HEK293 (cell line): ENCODE data around the gene SLC9A5.

ENCODE experiments used
- GLI4 ChIP-seq: fragments of 450-650 bp; formaldehyde crosslinking; IDR thresholded peaks from 2 replicates; pipeline ENCODE4 v1.5.1; 2016; ENCODE audit warnings: missing biosample characterization, missing genetic modification characterization
- RBAK ChIP-seq: fragments of 450-650 bp; formaldehyde crosslinking; IDR thresholded peaks from 2 replicates; pipeline ENCODE4 v1.5.1; 2016; ENCODE audit warnings: missing biosample characterization, missing genetic modification characterization
- SP2 ChIP-seq: fragments of 450-650 bp; formaldehyde crosslinking; IDR thresholded peaks from 2 replicates; pipeline ENCODE4 v1.5.1; 2016; ENCODE audit warnings: missing biosample characterization, missing genetic modification characterization
- ZEB2 ChIP-seq: fragments of 450-650 bp; formaldehyde crosslinking; IDR thresholded peaks from 2 replicates; pipeline ENCODE4 v1.5.1; 2016; ENCODE audit warnings: missing biosample characterization, missing genetic modification characterization
- ZNF157 ChIP-seq: fragments of 450-650 bp; formaldehyde crosslinking; IDR thresholded peaks from 2 replicates; pipeline ENCODE4 v1.5.1; 2016; ENCODE audit warnings: missing biosample characterization, missing genetic modification characterization
- ZNF274 ChIP-seq, 2 experiments: fragments of 200-500 bp in 1 of 2; fragments of 450-650 bp in 1 of 2; sonication (Bioruptor generic) in 1 of 2; formaldehyde crosslinking in 1 of 2; IDR thresholded peaks; 2 replicates each; pipeline versions ENCODE4 v1.5.1 to v1.6.1; 2014 to 2016; ENCODE audit warnings: borderline replicate concordance in 1 of 2, inconsistent platforms in 1 of 2, low read length in 1 of 2, missing biosample characterization in 1 of 2, missing genetic modification characterization in 1 of 2
- TF ChIP-seq, protein P1 (sequence below): fragments of 450-650 bp; formaldehyde crosslinking; IDR thresholded peaks from 2 replicates; pipeline ENCODE4 v1.5.1; 2016; ENCODE audit warnings: missing biosample characterization, missing genetic modification characterization
- TF ChIP-seq, protein P2 (sequence below): fragments of 450-650 bp; formaldehyde crosslinking; IDR thresholded peaks from 2 replicates; pipeline ENCODE4 v1.5.1; 2016; ENCODE audit warnings: missing biosample characterization, missing genetic modification characterization
- TF ChIP-seq, protein P3 (sequence below): fragments of 450-650 bp; formaldehyde crosslinking; IDR thresholded peaks from 2 replicates; pipeline ENCODE4 v1.5.1; 2017; ENCODE audit warnings: missing biosample characterization, missing genetic modification characterization

DNA sequence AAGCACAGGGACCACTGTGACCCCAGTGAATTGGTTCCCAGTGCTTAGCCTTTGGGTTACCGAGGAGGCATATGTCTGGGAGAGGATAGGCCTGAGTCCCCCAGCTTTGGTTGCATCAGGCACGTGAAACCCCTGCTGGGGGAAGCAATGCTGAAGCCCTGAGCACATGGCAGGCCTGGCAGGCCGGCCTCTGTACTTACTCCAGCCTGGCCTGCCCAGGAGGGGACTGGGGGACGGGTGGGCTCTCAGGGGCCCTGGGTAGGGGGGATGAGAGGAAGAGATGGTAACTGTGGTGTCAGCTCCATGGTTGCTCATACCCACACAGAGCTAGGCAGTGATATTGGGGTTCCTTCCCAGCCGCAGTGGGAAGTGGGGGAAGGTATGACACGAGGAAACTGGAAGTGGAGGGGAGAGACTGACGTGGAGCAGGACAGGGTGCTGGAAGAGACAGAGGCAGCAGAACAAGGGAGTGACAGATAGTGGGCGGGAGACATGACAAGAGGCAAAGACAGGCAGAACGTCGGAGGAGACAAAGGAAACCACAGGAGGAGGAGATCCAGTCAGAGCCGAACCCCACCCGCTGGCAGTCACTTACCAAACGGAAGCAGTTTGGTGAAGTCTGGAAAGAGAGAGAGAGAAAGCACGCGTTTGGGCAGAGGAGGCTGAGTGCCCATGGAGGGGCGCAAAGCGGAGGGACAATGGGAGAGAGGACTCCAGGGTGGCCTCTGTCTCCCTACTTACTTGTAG lies 12.8 kb upstream of the SLC9A5 start:
- TF ChIP-seq, protein P1, sequence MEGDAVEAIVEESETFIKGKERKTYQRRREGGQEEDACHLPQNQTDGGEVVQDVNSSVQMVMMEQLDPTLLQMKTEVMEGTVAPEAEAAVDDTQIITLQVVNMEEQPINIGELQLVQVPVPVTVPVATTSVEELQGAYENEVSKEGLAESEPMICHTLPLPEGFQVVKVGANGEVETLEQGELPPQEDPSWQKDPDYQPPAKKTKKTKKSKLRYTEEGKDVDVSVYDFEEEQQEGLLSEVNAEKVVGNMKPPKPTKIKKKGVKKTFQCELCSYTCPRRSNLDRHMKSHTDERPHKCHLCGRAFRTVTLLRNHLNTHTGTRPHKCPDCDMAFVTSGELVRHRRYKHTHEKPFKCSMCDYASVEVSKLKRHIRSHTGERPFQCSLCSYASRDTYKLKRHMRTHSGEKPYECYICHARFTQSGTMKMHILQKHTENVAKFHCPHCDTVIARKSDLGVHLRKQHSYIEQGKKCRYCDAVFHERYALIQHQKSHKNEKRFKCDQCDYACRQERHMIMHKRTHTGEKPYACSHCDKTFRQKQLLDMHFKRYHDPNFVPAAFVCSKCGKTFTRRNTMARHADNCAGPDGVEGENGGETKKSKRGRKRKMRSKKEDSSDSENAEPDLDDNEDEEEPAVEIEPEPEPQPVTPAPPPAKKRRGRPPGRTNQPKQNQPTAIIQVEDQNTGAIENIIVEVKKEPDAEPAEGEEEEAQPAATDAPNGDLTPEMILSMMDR (tag by site-specific recombination): no peak
- no peak for TF ChIP-seq ZNF274 (IDR thresholded peaks at IDR 0.05; ENCODE audit: low read length)
- TF ChIP-seq ZNF274 (tag by site-specific recombination; IDR thresholded peaks at IDR 0.05; ENCODE audit: borderline replicate concordance): no peak
- no peak for TF ChIP-seq GLI4 (tag by site-specific recombination)
- no peak for TF ChIP-seq SP2
- TF ChIP-seq ZNF157 (tag by site-specific recombination): no peak
- no peak for TF ChIP-seq RBAK (tag by site-specific recombination)
- TF ChIP-seq, protein P2, sequence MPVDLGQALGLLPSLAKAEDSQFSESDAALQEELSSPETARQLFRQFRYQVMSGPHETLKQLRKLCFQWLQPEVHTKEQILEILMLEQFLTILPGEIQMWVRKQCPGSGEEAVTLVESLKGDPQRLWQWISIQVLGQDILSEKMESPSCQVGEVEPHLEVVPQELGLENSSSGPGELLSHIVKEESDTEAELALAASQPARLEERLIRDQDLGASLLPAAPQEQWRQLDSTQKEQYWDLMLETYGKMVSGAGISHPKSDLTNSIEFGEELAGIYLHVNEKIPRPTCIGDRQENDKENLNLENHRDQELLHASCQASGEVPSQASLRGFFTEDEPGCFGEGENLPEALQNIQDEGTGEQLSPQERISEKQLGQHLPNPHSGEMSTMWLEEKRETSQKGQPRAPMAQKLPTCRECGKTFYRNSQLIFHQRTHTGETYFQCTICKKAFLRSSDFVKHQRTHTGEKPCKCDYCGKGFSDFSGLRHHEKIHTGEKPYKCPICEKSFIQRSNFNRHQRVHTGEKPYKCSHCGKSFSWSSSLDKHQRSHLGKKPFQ: no peak
- TF ChIP-seq, protein P3, sequence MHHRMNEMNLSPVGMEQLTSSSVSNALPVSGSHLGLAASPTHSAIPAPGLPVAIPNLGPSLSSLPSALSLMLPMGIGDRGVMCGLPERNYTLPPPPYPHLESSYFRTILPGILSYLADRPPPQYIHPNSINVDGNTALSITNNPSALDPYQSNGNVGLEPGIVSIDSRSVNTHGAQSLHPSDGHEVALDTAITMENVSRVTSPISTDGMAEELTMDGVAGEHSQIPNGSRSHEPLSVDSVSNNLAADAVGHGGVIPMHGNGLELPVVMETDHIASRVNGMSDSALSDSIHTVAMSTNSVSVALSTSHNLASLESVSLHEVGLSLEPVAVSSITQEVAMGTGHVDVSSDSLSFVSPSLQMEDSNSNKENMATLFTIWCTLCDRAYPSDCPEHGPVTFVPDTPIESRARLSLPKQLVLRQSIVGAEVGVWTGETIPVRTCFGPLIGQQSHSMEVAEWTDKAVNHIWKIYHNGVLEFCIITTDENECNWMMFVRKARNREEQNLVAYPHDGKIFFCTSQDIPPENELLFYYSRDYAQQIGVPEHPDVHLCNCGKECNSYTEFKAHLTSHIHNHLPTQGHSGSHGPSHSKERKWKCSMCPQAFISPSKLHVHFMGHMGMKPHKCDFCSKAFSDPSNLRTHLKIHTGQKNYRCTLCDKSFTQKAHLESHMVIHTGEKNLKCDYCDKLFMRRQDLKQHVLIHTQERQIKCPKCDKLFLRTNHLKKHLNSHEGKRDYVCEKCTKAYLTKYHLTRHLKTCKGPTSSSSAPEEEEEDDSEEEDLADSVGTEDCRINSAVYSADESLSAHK (tag by site-specific recombination): no peak
- TF ChIP-seq ZEB2 (tag by site-specific recombination): no peak
